Ovary (tissue), 3 donors: ENCODE measurements around the gene CHTOP.

Source experiments
- EP300 ChIP-seq: sonication (generic); formaldehyde crosslinking; IDR thresholded peaks from one replicate; pipeline ENCODE4 v1.6.1; 2017; ENCODE audit warnings: antibody characterized with exemption
- POLR2A ChIP-seq: fragments of 450-650 bp; IDR thresholded peaks from one replicate; pipeline ENCODE4 v1.6.1; 2017; ENCODE audit warnings: antibody characterized with exemption, mild to moderate bottlenecking, moderate library complexity
- TF ChIP-seq, protein P1 (sequence below), 3 donors: fragments of 450-650 bp in 2 of 3; fragments of 200-600 bp in 1 of 3; IDR thresholded peaks; one replicate each; pipeline versions ENCODE4 v1.5.1 to v1.8.0; 2016 to 2022; ENCODE audit warnings: antibody characterized with exemption in 3 of 3, mild to moderate bottlenecking in 1 of 3
- donor health status: DM: no; HTN: no; CAD: no.

DNA sequence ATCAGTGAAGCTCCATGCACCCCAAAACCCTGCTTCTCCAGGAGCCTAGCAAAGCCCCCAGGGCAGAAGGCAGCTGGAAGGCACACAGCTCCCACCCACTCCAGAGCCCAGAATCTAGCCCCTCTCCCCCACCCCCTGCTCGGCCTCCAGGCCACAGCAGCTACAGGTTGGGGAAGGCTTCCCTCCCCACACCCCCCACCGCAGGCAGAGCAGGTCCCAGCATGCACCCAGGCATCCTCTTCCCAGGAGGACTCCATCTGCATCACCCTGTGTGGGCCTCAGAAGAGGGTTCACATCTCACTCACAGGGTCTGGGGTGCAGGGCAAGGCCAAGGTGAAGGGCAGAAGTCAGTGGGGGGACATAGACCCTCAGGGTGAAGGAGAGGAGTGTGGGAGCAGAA is 18.5 kb upstream of the CHTOP start:
- TF ChIP-seq POLR2A (no peak), EP300 (no peak)
- TF ChIP-seq, protein P1, sequence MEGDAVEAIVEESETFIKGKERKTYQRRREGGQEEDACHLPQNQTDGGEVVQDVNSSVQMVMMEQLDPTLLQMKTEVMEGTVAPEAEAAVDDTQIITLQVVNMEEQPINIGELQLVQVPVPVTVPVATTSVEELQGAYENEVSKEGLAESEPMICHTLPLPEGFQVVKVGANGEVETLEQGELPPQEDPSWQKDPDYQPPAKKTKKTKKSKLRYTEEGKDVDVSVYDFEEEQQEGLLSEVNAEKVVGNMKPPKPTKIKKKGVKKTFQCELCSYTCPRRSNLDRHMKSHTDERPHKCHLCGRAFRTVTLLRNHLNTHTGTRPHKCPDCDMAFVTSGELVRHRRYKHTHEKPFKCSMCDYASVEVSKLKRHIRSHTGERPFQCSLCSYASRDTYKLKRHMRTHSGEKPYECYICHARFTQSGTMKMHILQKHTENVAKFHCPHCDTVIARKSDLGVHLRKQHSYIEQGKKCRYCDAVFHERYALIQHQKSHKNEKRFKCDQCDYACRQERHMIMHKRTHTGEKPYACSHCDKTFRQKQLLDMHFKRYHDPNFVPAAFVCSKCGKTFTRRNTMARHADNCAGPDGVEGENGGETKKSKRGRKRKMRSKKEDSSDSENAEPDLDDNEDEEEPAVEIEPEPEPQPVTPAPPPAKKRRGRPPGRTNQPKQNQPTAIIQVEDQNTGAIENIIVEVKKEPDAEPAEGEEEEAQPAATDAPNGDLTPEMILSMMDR (IDR thresholded peaks at IDR 0.05), result no peak
